LNCaP clone FGC (cell line): Measurements from ENCODE around the gene TTC23.

ENCODE experiments used
- DNase-seq: peaks from one replicate; pipeline ENCODE4 v3.0.0-alpha.2; 2011; ENCODE audit warnings: low read depth
- H3K4me3 ChIP-seq: 2 replicates; pipeline ENCODE4 v1.5.1; 2011; ENCODE audit warnings: mild to moderate bottlenecking, low read depth, low read length, control low read depth
- CTCF ChIP-seq: IDR thresholded peaks from 2 replicates; pipeline ENCODE4 v1.5.1; 2012; ENCODE audit warnings: mild to moderate bottlenecking; ENCODE audit not compliant: control insufficient read depth, insufficient read depth; ENCODE audit errors: extremely low read depth

The TTC23 gene

GRCh38 chr15:99158626-99159412 lies 90.6 kb downstream of the TTC23 start:
- no peak for DNase-seq
- TF ChIP-seq CTCF: no peak
- H3K4me3 ChIP-seq: no peak overlapping the region

- no peak for TF ChIP-seq CTCF
- no peak overlapping the region for H3K4me3 ChIP-seq
- no peak for DNase-seq
These were observed 91.9 kb downstream of the TTC23 start for GRCh38 chr15:99157456-99157855.

GRCh38 chr15:99155961-99156443 lies 93.4 kb downstream of the TTC23 start:
- no peak overlapping the region for H3K4me3 ChIP-seq
- DNase-seq: peak; percentile 80
- TF ChIP-seq CTCF: no peak

GRCh38 chr15:99154271-99154670 lies 95.1 kb downstream of the TTC23 start:
- H3K4me3 ChIP-seq: no peak overlapping the region
- DNase-seq: no peak
- TF ChIP-seq CTCF: no peak

- DNase-seq: no peak
- no peak overlapping the region for H3K4me3 ChIP-seq
- TF ChIP-seq CTCF: no peak
These were observed 96.3 kb downstream of the TTC23 start for GRCh38 chr15:99153026-99153535.

GRCh38 chr15:99151156-99151555 lies 98.2 kb downstream of the TTC23 start:
- DNase-seq: no peak
- H3K4me3 ChIP-seq: no peak overlapping the region
- no peak for TF ChIP-seq CTCF
